Activated CD4-positive, alpha-beta T cell treated with anti-CD3 and anti-CD28 coated beads for 24 hours (primary cell): ENCODE measurements around the gene ACTRT2.

Experiments
- DNase-seq, 2 donors: peaks; one replicate each; pipeline ENCODE4 v3.0.0-alpha.2; 2020; ENCODE audit warnings: low read depth in 2 of 2

The ACTRT2 gene

GRCh38 chr1:3003039-3003940 is 18.0 kb upstream of the ACTRT2 start:
- no peak for DNase-seq

- no peak for DNase-seq
Observed at GRCh38 chr1:3003941-3004270, 17.4 kb upstream of the ACTRT2 start.

DNA sequence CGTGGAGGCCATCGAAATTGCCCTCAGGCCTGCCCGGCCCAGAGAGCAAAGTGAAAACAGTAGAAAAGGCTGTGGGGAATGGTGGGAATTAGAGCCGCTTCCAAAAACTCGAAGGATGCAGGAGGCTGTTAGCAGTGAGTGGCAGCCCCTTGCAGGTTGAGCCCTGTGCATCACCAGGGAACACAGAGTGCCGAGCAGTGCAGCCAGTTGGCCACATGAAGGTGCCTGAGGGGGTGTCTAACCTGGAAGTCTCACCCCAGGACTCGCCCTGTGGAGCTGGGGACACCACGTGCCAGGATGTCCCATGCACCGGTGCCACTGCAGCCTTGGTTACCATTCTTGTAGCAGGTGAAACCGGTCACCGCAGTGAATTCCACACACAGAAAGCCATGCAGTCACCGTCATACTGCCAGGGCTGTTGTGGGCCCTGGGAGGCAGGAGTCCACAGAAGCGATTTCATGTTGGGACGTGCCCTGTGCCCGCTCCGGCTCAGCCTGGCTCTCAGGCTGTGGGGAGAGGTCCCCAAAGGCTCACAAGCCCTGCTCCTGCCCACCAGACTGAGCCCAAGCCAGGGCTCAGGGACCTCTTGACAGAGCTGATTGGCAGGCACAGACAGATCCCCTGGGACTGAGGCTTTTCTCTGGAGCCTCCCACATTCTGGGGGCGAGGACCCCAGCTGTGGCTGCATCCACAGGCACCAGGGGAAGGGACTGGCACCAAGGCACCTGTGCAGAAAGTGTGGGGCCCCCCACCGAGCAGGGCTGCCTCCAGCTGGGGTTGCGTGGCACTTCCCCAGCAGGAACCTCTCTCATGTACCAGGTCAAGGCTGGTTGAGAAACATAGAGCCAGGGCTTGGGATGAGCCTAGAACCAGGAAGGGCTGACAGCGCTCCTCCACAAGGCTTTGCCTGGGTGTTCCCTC is 16.7 kb upstream of the ACTRT2 start:
- DNase-seq: no peak

DNA sequence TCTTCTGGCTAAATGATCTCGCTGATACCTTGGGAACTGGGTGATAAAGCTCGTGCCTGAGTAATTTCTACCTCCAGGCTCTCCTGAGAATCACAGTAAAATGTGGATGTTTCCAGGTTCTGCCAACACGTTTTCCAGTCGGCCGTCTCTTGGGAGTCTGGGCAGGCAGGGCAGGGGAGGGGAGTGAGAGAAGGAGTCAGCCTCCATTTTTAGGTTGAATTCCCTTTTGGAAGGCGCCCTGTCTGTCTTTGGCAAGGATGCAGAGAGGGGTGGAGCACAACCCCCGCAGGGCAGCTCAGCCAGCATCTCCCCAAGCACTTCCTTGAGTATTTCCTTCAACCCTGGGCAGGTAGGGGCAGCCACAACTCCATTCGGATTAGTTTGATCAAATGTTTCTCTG is 15.5 kb upstream of the ACTRT2 start:
- no peak for DNase-seq

GRCh38 chr1:3007298-3008147 is 13.7 kb upstream of the ACTRT2 start:
- DNase-seq: no peak

- DNase-seq: no peak
Observed at GRCh38 chr1:3009021-3009420, 12.2 kb upstream of the ACTRT2 start.

GRCh38 chr1:3009556-3009955 is 11.7 kb upstream of the ACTRT2 start:
- no peak for DNase-seq

- no peak for DNase-seq
Observed at GRCh38 chr1:3011127-3011526, 10.1 kb upstream of the ACTRT2 start.

GRCh38 chr1:3011631-3012455 is 9.4 kb upstream of the ACTRT2 start:
- no peak for DNase-seq

DNA sequence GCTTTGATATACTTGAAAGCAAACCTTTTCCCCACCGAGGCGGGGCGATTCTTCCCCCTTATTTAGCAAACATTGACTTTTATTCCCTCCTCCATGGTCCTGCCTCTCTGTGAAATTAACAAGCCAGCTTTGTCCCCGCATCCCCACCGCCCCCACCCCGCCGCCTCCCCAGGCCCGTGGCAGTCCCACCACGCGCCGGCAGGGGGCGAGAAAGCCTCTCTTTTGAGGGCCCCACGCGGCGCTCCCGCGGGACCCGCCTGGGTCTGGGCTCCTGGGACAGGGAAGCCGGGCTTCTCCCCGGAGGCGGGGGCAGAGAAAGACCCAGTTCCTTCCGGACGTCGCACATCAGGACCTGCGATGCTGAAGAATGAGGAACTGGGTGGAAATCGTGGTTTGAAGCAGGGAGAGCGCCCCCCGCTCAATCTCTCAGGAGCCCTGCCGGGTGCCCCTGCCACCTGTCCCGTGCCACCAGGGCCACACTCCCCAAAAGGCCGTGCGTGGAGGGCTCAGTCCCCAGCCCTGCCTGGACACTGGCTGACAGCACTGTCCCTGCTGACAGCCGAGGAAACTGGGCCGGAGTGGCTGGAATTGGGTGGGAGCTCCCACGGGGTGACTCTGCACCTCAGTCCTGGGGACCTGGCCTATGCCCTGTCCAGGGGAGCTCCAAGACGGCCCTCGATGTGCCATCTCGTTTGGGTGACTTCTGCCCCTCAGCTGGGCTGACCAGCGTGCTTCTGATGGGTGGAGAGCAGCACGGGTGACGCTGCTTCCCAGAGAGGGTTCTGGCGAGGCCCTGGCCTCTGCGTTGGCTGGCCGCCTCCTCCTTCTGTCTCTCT is 8.6 kb upstream of the ACTRT2 start:
- DNase-seq: peak; percentile 40 to 44

GRCh38 chr1:3013371-3014049 is 7.8 kb upstream of the ACTRT2 start:
- DNase-seq: no peak

DNA sequence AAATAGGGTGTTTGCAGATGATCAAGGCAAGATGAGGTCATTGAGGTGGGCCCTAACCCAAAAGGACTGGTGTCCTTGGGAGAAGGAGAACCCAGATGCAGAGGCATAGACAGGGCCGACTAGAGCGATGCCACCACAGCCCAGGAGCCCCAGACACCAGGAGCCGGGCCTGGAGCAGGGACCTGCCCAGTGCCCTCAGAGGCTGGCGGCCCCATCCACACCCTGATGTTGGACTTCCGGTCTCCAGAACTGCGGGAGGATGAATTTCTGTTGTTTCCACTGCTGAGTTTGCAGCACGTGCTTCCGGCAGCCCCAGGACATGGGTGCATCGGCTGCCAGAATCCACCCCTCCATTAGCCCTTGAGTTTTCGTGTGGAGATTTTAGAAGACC is 7.2 kb upstream of the ACTRT2 start:
- DNase-seq: no peak

GRCh38 chr1:3014443-3015268 is 6.6 kb upstream of the ACTRT2 start:
- no peak for DNase-seq

- no peak for DNase-seq
Observed at GRCh38 chr1:3015269-3015635, 6.0 kb upstream of the ACTRT2 start.

- no peak for DNase-seq
Observed at GRCh38 chr1:3015744-3016143, 5.5 kb upstream of the ACTRT2 start.

GRCh38 chr1:3016641-3017439 is 4.4 kb upstream of the ACTRT2 start:
- DNase-seq: no peak

- DNase-seq: no peak
Observed at GRCh38 chr1:3017440-3018050, 3.7 kb upstream of the ACTRT2 start.
